GM12801 (cell line): ENCODE data around the gene ZNF483.

Experiments
- CTCF ChIP-seq: IDR thresholded peaks from one replicate; pipeline ENCODE4 v1.5.1; 2011; ENCODE audit warnings: control low read depth; ENCODE audit not compliant: insufficient read length; ENCODE audit errors: extremely low read depth

The ZNF483 gene

GRCh38 chr9:111610845-111611244 is 85.9 kb downstream of the ZNF483 start:
- TF ChIP-seq CTCF = no peak

GRCh38 chr9:111613436-111614040 is 88.6 kb downstream of the ZNF483 start:
- TF ChIP-seq CTCF = no peak

GRCh38 chr9:111615928-111616327 is 90.9 kb downstream of the ZNF483 start:
- no peak for TF ChIP-seq CTCF

GRCh38 chr9:111621895-111622480 is 97.0 kb downstream of the ZNF483 start:
- TF ChIP-seq CTCF = no peak

- no peak for TF ChIP-seq CTCF
Measured at GRCh38 chr9:111622626-111623025, 97.6 kb downstream of the ZNF483 start.
